H9 (cell line): Measurements from ENCODE around the gene RTL5. TPM values are rescaled to one million over a fixed set of nuclear protein-coding genes. Genes with fewer than 3 reads are reported as not detected.

Source experiments
- DNase-seq: peaks from one replicate; pipeline ENCODE4 v3.0.0-alpha.2; 2017
- H2AFZ ChIP-seq: one replicate; pipeline ENCODE4 v1.6.1; 2013; ENCODE audit warnings: mild to moderate bottlenecking, low read length, control low read depth, moderate library complexity
- H2AK5ac ChIP-seq: 2 replicates; pipeline ENCODE4 v1.6.1; 2013; ENCODE audit warnings: low read length, control low read depth, mixed read lengths; ENCODE audit not compliant: insufficient read length
- H2BK120ac ChIP-seq: one replicate; pipeline ENCODE4 v1.6.1; 2013; ENCODE audit warnings: low read depth, mild to moderate bottlenecking, low read length, control low read depth, inconsistent platforms; ENCODE audit not compliant: poor library complexity, severe bottlenecking
- H2BK12ac ChIP-seq: 2 replicates; pipeline ENCODE4 v1.6.1; 2013; ENCODE audit warnings: low read length, control low read depth, mixed read lengths, low read depth; ENCODE audit not compliant: insufficient read length
- H2BK15ac ChIP-seq: 2 replicates; pipeline ENCODE4 v1.6.1; 2013; ENCODE audit warnings: low read depth, low read length, control low read depth
- H2BK20ac ChIP-seq: one replicate; pipeline ENCODE4 v1.6.1; 2013; ENCODE audit warnings: low read depth, mild to moderate bottlenecking, low read length, control low read depth, inconsistent platforms; ENCODE audit not compliant: poor library complexity, severe bottlenecking
- H2BK5ac ChIP-seq: 2 replicates; pipeline ENCODE4 v1.6.1; 2013; ENCODE audit warnings: low read length, control low read depth, mixed read lengths; ENCODE audit not compliant: insufficient read length
- H3K14ac ChIP-seq: 2 replicates; pipeline ENCODE4 v1.6.1; 2013; ENCODE audit warnings: low read length, control low read depth; ENCODE audit not compliant: insufficient read depth
- H3K18ac ChIP-seq: 2 replicates; pipeline ENCODE4 v1.6.1; 2013; ENCODE audit warnings: low read depth, mild to moderate bottlenecking, mixed read lengths, low read length, control low read depth; ENCODE audit not compliant: insufficient read length
- H3K23ac ChIP-seq: 2 replicates; pipeline ENCODE4 v1.6.1; 2013; ENCODE audit warnings: low read length, control low read depth, mixed read lengths, low read depth; ENCODE audit not compliant: insufficient read length
- H3K23me2 ChIP-seq: 2 replicates; pipeline ENCODE4 v1.6.1; 2013; ENCODE audit warnings: low read depth, mild to moderate bottlenecking, mixed read lengths, low read length, control low read depth; ENCODE audit not compliant: insufficient read length, poor library complexity, severe bottlenecking
- H3K27ac ChIP-seq: 2 replicates; pipeline ENCODE4 v1.5.1; 2013; ENCODE audit warnings: low read length, control low read depth, mixed read lengths, low read depth; ENCODE audit not compliant: insufficient read length
- H3K27me3 ChIP-seq: 2 replicates; pipeline ENCODE4 v1.6.1; 2013; ENCODE audit warnings: low read length, control low read depth, inconsistent platforms; ENCODE audit not compliant: insufficient read depth
- H3K4ac ChIP-seq: 2 replicates; pipeline ENCODE4 v1.6.1; 2013; ENCODE audit warnings: low read depth, mild to moderate bottlenecking, control low read depth, inconsistent platforms, low read length, moderate library complexity
- H3K4me1 ChIP-seq: 2 replicates; pipeline ENCODE4 v1.6.1; 2013; ENCODE audit warnings: low read length, control low read depth, inconsistent platforms; ENCODE audit not compliant: insufficient read depth
- H3K4me2 ChIP-seq: 2 replicates; pipeline ENCODE4 v1.6.1; 2013; ENCODE audit warnings: low read length, control low read depth, mixed read lengths; ENCODE audit not compliant: insufficient read length, insufficient read depth
- H3K56ac ChIP-seq: 2 replicates; pipeline ENCODE4 v1.6.1; 2013; ENCODE audit warnings: low read depth, mild to moderate bottlenecking, mixed read lengths, low read length, control low read depth; ENCODE audit not compliant: insufficient read length
- H3K79me1 ChIP-seq: 2 replicates; pipeline ENCODE4 v1.6.1; 2013; ENCODE audit warnings: low read depth, mild to moderate bottlenecking, moderate library complexity, low read length, control low read depth, inconsistent platforms; ENCODE audit not compliant: insufficient read depth, poor library complexity, severe bottlenecking
- H3K79me2 ChIP-seq: 2 replicates; pipeline ENCODE4 v1.6.1; 2013; ENCODE audit warnings: low read length, control low read depth, inconsistent platforms; ENCODE audit not compliant: insufficient read depth
- H3K9ac ChIP-seq: 2 replicates; pipeline ENCODE4 v1.6.1; 2013; ENCODE audit warnings: low read length, control low read depth, mixed read lengths; ENCODE audit not compliant: insufficient read length; ENCODE audit errors: extremely low read depth
- H3K9me3 ChIP-seq: one replicate; pipeline ENCODE4 v1.6.1; 2013; ENCODE audit warnings: low read depth, low read length, inconsistent platforms; ENCODE audit not compliant: control insufficient read depth
- H3T11ph ChIP-seq: one replicate; pipeline ENCODE4 v1.6.1; 2013; ENCODE audit warnings: mild to moderate bottlenecking, low read length, control low read depth, inconsistent platforms
- H4K20me1 ChIP-seq: one replicate; pipeline ENCODE4 v1.6.1; 2013; ENCODE audit not compliant: control insufficient read depth, insufficient read length, insufficient read depth
- H4K5ac ChIP-seq: 2 replicates; pipeline ENCODE4 v1.6.1; 2013; ENCODE audit warnings: low read depth, mild to moderate bottlenecking, mixed read lengths, low read length, control low read depth; ENCODE audit not compliant: insufficient read length
- H4K8ac ChIP-seq: replicated peaks from 2 replicates; pipeline ENCODE4 v1.6.1; 2013; ENCODE audit warnings: low read length, control low read depth, mixed read lengths, low read depth; ENCODE audit not compliant: insufficient read length
- H4K91ac ChIP-seq: 2 replicates; pipeline ENCODE4 v1.6.1; 2013; ENCODE audit warnings: low read depth, mild to moderate bottlenecking, moderate library complexity, mixed read lengths, low read length, control low read depth; ENCODE audit not compliant: insufficient read length
- H3K27ac Mint-ChIP-seq, 3 experiments: 2 replicates in 2 of 3; 3 replicates in 1 of 3; pipeline ENCODE4 v1.8.0; 2020 to 2021; ENCODE audit warnings: mixed read lengths in 3 of 3, mild to moderate bottlenecking in 1 of 3, moderate library complexity in 1 of 3
- H3K27me3 Mint-ChIP-seq: 2 replicates; pipeline ENCODE4 v1.8.0; 2021; ENCODE audit warnings: low read depth, mild to moderate bottlenecking, moderate library complexity, mixed read lengths
- H3K36me3 Mint-ChIP-seq, 3 experiments: 2 replicates in 2 of 3; 3 replicates in 1 of 3; pipeline ENCODE4 v1.8.0; 2020 to 2021; ENCODE audit warnings: low read depth in 3 of 3, mixed read lengths in 3 of 3; ENCODE audit not compliant: insufficient read depth in 1 of 3
- H3K4me1 Mint-ChIP-seq, 2 experiments: 2 replicates each; pipeline ENCODE4 v1.8.0; 2020; ENCODE audit warnings: mixed read lengths in 2 of 2
- H3K4me3 Mint-ChIP-seq, 2 experiments: 2 replicates in 1 of 2; 3 replicates in 1 of 2; pipeline ENCODE4 v1.8.0; 2020 to 2021; ENCODE audit warnings: mild to moderate bottlenecking in 2 of 2, mixed read lengths in 2 of 2, moderate library complexity in 1 of 2
- H3K9me3 Mint-ChIP-seq, 2 experiments: 2 replicates in 1 of 2; 3 replicates in 1 of 2; pipeline ENCODE4 v1.8.0; 2020; ENCODE audit warnings: mild to moderate bottlenecking in 2 of 2, mixed read lengths in 2 of 2, moderate library complexity in 1 of 2
- CTCF ChIP-seq: fragments of 200-600 bp; sonication (generic); conservative IDR thresholded peaks from 3 replicates; pipeline ENCODE4 v1.8.0; 2021; ENCODE audit warnings: antibody characterized with exemption, mild to moderate bottlenecking
- WGBS: extraction: QIAGEN DNeasy Blood & Tissue Kit; methylation state at CpG from one replicate; pipeline ENCODE4 v1.1.7; 2013; ENCODE audit warnings: missing lambda C conversion rate, low lambda C conversion rate, mixed read lengths; ENCODE audit not compliant: insufficient read length; ENCODE audit errors: extremely low coverage; 5-methylcytosine and 5-hydroxymethylcytosine counted together
- total RNA-seq: library from RNA; stranded (reverse); gene quantifications from 2 replicates; pipeline ENCODE4 v1.2.1, GENCODE V29; 2021

RTL5 gene
- total RNA-seq, 1 experiment from 2014 or later = 1.2 TPM

DNA sequence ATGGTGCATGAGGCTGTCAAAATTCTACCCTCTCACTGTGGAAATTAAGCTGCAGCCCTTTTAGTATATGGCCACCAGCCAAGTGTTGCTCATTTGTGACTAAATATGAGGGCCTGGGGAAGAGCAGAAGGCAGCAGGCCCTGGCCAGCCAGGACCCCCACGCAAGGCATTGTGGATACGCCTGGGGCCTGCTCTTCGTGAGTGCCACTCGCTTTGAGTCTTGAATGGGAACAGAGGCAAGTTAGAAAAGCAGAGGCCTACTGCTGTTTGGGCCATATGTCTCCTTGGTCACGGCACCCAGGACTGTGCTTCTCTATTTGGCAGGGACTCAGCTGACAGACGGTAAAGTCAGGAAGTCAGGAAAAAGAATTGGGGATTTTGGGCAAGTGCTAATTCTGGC, 10.9 kb downstream of the RTL5 start:
- Histone ChIP-seq H3K27ac (no peak overlapping the region), H2BK15ac (no peak overlapping the region), H2BK12ac (no peak overlapping the region), H3K14ac (no peak overlapping the region), H2BK120ac (no peak overlapping the region), H3K56ac (no peak overlapping the region), H2AFZ (no peak overlapping the region), H4K8ac (no peak overlapping the region), H4K91ac (no peak overlapping the region), H3K27me3 (no peaks in the 10 kb centered on the region), H2AK5ac (no peak overlapping the region), H3K79me1 (no peaks in the 10 kb centered on the region), H3K4me2 (no peak overlapping the region), H4K5ac (no peak overlapping the region), H3K23me2 (no peaks in the 10 kb centered on the region), H3K23ac (no peak overlapping the region), H2BK5ac (no peak overlapping the region), H3K9ac (no peak overlapping the region), H3K79me2 (no peaks in the 10 kb centered on the region), H3K4ac (no peak overlapping the region), H2BK20ac (no peak overlapping the region), H3T11ph (no peak overlapping the region), H3K9me3 (peaks cover 33% of the 10 kb centered on the region), H3K18ac (no peak overlapping the region), H3K4me1 (peaks cover 4% of the 10 kb centered on the region; the same call in 1 of the 2 replicates), H4K20me1 (no peaks in the 10 kb centered on the region)
- Mint-ChIP-seq H3K27me3 (no peaks in the 10 kb centered on the region), H3K4me3 (no peak overlapping the region), H3K9me3 (peaks cover 63 to 65% of the 10 kb centered on the region in 2 experiments), H3K27ac (no peak overlapping the region), H3K36me3 (peaks cover 0 to 5% (median 0%) of the 10 kb centered on the region in 3 experiments; a peak in 3 of 7 replicates), H3K4me1 (peaks cover 21 to 23% of the 10 kb centered on the region in 2 experiments)
- WGBS = no CpG with 5 or more reads among the region's 6 CpGs
- no peak for DNase-seq
- no peak for TF ChIP-seq CTCF
